GM18870 (cell line): ENCODE results near the gene RNASE12.
"Not testable (repeated sequence)": the region's sequence is repeated elsewhere in the genome, so short reads cannot be mapped to it uniquely, and the experiment has no call there.

ENCODE experiments used
- ATAC-seq: cut with Tn5 transposase; IDR thresholded peaks from one replicate; pipeline ENCODE4 v1.9.1; 2021; ENCODE audit warnings: moderate library complexity; ENCODE audit not compliant: unreplicated experiment

Gene RNASE12

GRCh38 chr14:20591235-20591634 lies at the start of gene RNASE12:
Gene RNASE12 (minus strand): TSS chr14:20591376. CDS start chr14:20590723, 653 bp downstream.
- no peak for ATAC-seq

DNA sequence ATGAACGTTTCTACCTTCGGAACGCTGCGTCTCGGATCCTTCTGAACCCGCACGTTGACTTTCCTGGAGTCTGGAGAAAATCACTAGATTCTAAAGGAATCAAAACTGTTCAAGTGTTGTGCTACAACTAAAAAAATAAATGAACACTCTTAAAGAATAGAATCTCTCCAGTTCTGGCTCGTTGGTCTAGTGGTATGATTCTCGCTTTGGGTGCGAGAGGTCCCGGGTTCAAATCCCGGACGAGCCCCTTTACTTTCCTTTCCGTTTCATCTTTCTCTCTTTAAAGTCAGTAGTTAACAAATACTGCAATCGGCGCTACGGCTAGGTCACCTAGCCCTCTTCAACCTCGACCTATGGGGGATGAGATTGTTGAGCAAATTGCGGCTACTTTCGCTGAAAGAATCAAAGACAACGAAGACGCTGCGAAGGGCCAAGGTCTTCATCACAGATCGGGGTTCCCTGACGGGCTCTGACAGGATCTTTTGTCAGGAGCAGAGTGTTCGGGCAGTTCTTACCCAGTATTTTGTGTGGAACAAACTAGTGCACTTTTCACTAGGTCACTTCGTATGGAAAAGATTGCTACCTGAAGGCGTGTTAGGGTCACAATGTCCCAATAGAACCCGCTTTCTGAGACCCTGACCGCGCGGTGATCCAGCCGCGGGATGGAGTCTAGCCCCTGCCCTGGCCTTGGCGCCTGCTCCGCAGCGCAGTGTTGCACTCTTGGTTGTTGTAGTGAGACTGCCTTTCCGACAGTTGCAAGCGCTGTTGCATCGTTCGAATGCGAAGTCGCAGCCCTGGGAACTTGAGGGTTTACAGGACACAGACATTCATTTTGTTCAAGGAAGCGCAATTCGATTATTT lies 41.9 kb upstream of the RNASE12 start:
- peak; percentile 70 for ATAC-seq

DNA sequence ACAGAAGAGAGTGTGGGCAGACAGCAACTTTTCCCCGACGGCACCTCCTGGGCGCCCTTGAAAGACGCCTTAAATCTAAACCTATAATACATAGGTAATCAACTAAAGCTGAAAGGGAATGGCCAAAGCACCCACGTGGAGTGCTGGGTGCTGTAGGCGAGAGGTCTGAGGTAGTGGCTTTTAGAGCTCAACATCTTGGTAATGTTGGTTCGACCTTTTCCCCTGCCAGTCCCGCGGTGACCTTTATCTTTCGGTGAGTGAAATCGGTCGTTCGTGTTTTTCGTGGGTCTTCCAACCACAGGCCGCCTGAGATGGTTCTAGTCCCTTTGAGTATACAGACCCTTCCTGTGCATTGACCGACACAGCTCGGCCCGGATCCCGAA lies 41.3 kb upstream of the RNASE12 start:
- no peak for ATAC-seq

DNA sequence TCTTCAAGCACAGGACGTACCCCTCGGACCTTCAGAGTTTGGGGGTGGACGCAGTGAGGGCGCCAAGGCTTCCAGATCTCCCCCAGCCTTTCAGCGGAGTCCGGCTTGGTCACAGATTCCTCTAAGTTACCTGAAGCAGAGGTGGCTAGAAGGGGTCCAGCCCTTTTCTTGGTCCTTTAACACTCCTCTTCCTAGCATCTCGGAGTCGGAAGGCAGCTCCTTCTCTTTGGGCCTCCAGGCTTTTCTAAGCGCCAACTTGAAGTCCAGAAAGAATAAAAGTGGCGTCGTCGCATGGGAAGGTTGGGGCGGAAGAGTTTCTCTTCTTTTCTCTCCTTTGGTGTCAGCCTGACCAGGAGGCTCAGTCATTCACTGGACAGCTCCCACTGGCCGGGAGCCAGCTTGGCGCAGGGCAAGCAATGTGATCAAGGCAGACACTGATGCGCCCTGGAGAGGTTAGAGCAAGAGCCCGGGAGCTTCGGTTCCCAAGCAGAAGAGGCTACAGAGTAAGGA lies 40.8 kb upstream of the RNASE12 start:
- ATAC-seq: no peak

DNA sequence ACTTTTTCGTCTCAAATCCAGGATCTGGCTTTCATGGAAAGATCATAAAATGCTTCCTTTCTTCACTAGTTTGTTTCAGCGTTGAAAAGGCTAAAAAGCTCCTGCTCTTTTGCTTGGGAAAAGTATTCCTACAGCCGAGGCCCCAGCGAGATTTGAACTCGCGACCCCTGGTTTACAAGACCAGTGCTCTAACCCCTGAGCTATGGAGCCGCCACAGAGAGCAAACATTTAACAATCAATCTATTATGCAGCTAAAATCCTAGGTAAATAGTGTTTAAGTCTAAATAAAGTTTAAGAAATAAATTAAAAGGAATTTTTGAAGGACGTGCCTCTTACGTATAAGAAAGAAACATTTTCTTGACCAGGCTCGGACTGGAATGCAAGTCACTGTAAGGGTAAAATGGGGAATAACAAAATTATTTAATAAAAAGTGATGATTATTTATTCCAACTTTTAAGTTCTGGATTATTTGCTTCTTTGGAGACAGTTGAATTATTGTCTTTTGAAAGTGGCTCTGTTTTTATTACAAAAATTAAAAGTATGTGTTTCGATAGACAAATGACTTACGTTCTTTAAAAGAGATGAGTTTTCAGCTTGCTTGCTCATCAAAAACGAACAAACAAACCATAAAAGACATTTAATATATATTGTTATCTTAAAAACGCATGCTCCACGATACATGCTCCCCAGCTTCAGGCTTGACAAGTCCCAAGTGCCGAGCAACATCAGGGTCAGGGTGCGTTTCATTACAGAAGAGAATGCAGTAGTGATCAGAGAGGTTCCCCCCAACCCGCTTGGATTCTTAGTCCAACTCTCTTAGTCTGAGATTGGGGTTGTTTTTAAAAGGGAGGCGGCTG lies 40.1 kb upstream of the RNASE12 start:
- no peak for ATAC-seq

DNA sequence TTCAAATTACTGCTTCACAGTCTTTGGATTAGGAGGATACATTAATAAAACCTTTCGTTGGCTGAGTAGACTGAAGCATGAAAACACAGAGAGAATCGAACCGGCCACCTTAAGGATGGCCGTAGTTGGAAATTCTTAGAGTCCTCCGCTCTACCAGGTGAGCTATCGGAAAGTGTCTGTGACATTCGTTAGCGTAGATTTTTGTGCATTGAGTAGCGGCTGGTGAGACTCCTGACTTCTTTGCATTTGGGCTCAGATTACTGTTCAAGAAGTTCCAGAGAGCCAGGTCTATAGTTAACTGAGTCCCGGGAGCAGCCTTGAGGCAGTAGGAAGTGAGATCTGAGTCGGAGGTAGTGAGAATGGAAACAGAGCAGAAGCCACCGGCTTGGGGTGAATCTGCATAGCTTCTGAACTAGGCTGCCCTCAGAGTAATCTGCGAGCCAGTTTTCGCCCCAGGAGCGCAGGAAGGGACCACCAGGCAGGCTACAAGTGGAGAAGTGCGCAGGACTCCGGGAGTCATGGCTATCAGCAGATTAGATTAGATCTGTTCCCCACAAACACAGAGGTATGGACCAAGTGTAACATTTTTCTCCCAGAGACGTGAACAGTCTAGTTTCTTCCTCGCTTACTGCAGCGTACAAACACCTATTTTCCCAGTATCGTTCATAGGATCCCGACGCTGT lies 39.3 kb upstream of the RNASE12 start:
- ATAC-seq: no peak

GRCh38 chr14:20628063-20628854 lies 37.1 kb upstream of the RNASE12 start:
- no peak for ATAC-seq

GRCh38 chr14:20627346-20628027 lies 36.3 kb upstream of the RNASE12 start:
- ATAC-seq: no peak

DNA sequence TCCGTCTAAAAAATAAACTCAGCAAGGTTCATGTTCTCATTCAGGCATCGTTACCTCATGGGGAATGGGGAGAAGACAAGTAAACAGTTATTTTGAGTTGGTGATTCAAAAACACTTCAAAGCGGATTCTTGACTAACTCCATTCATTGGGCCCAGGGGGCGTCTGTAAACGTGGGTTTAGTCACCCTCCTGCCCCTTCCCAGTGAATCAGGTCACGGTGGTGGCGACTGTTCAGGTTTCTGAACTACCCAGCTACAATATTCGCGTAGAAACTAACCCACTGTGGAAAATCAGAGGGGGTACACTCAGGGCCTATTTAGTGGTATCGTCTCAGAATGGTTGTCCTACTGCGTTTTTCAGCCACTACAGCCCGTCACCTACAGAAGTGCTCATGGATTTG lies 35.1 kb upstream of the RNASE12 start:
- ATAC-seq: no peak

- no peak for ATAC-seq
These were observed 33.4 kb upstream of the RNASE12 start for GRCh38 chr14:20624495-20625070.

GRCh38 chr14:20623798-20624197 lies 32.6 kb upstream of the RNASE12 start:
- ATAC-seq: no peak

- no peak for ATAC-seq
These were observed 31.7 kb upstream of the RNASE12 start for GRCh38 chr14:20622816-20623291.

GRCh38 chr14:20620798-20621478 lies 29.8 kb upstream of the RNASE12 start:
- ATAC-seq: no peak

DNA sequence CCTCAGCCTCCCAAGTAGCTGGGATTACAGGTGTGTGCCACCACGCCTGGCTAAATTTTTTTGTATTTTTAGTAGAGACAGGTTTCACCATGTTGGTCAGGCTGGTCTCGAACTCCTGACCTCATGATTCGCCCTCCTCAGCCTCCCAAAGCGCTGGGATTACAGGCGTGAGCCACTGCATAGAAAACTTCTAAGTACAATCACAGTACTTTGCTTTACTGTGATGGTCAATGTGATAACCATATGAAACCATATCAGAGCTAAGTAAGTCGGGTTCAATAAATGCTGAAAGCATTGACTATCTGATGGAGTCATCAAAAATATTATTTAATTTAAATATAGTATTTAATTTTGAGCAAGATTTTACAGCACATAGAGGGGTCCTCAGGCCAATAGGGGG lies 28.5 kb upstream of the RNASE12 start:
- not testable (repeated sequence) for ATAC-seq

DNA sequence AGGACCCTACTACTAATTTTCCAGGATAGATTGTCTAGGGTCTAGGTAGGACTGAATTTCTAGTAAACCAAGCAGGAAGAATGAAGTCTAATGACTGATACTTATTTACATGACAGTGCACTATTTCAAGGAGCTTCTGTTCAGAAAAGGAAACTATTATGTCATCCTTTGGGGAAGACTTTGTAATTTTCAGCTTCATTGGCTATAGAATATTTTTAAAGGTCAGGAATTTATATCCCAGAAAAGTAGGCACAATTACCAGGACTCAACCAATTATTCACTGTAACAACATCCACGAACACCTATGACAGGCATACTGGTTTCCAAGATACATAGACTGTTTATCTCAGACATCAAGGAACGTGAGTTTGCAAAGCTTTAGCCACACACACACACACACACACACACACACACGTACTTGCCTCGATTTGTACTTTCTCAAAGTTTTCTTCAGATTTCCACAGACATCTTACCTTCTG lies 27.1 kb upstream of the RNASE12 start:
- no peak for ATAC-seq

- ATAC-seq: peak; percentile 24
These were observed 26.2 kb upstream of the RNASE12 start for GRCh38 chr14:20617138-20618003.

DNA sequence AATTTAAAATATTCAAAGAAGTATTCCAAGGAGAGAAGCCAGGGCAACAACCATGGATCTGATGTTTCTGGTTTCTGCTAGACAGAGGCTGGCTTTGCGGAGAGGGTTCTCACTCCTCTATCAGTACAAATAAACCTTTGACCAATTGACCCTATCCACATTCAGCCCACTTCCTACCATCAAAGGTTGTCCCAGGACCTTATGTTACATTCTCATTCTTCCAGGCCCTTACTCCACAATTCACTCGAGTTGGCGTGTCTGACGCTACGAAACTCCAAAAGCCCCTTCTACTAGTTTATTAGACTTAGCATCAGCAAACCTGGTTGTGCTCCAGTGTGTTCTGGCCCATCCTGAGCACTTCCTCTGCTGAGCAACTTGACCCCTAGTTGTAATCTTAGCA lies 24.8 kb upstream of the RNASE12 start:
- ATAC-seq: no peak
